HEK293 (cell line): Measurements from ENCODE around the gene MTRF1L.
"Not testable (repeated sequence)": the region's sequence is repeated elsewhere in the genome, so short reads cannot be mapped to it uniquely, and the experiment has no call there.

Experiments used
- CTCF ChIA-PET: fragments of 350-600 bp; formaldehyde crosslinking; extraction: SDS; loops from one replicate; lab custom pipeline; 2021; ENCODE audit warnings: antibody characterized with exemption; lab: Yijun Ruan, JAX
- POLR2A ChIA-PET: fragments of 300-600 bp; formaldehyde crosslinking; extraction: SDS; loops from one replicate; lab custom pipeline; 2020; ENCODE audit warnings: antibody characterized with exemption, inconsistent platforms; lab: Yijun Ruan, JAX
- H3K27ac ChIP-seq: fragments of 200-500 bp; sonication (Bioruptor generic); 2 replicates; pipeline ENCODE4 v1.5.1; 2014; ENCODE audit warnings: low read depth, low read length, control low read depth, inconsistent platforms; ENCODE audit errors: extremely low read depth
- H3K36me3 ChIP-seq, 2 experiments: fragments of 200-500 bp in 1 of 2; sonication (Bioruptor generic) in 1 of 2; 1 replicate in 1 of 2; 2 replicates in 1 of 2; pipeline ENCODE4 v1.5.1; 2014 to 2017; ENCODE audit warnings: inconsistent platforms in 2 of 2, low read length in 2 of 2; ENCODE audit not compliant: control insufficient read depth in 2 of 2, insufficient read depth in 1 of 2
- H3K4me1 ChIP-seq: fragments of 200-500 bp; sonication (Bioruptor generic); 2 replicates; pipeline ENCODE4 v1.5.1; 2014; ENCODE audit warnings: mild to moderate bottlenecking, low read length, inconsistent platforms; ENCODE audit not compliant: control insufficient read depth, insufficient read depth
- H3K4me3 ChIP-seq: 2 replicates; pipeline ENCODE4 v1.5.1; 2011; ENCODE audit warnings: low read depth, mild to moderate bottlenecking, control low read depth, low read length, moderate library complexity
- H3K9me3 ChIP-seq: fragments of 200-500 bp; sonication (Bioruptor generic); 2 replicates; pipeline ENCODE4 v1.5.1; 2014; ENCODE audit warnings: low read depth, low read length, inconsistent platforms; ENCODE audit not compliant: control insufficient read depth, insufficient read depth
- BCL11A ChIP-seq: fragments of 450-650 bp; formaldehyde crosslinking; IDR thresholded peaks from 2 replicates; pipeline ENCODE4 v1.5.1; 2016; ENCODE audit warnings: low read depth, missing biosample characterization, missing genetic modification characterization
- HOXC10 ChIP-seq: sonication (generic); formaldehyde crosslinking; IDR thresholded peaks from 2 replicates; pipeline ENCODE4 v1.8.1; 2023; ENCODE audit warnings: mild to moderate bottlenecking, missing genetic modification reagents
- IKZF3 ChIP-seq: fragments of 450-650 bp; IDR thresholded peaks from 2 replicates; pipeline ENCODE4 v1.5.0; 2018; ENCODE audit warnings: missing biosample characterization, mild to moderate bottlenecking, missing genetic modification characterization, moderate library complexity
- KLF1 ChIP-seq: fragments of 450-650 bp; formaldehyde crosslinking; IDR thresholded peaks from 2 replicates; pipeline ENCODE4 v1.5.1; 2016; ENCODE audit warnings: missing biosample characterization, missing genetic modification characterization
- SCRT2 ChIP-seq: fragments of 450-650 bp; formaldehyde crosslinking; IDR thresholded peaks from 2 replicates; pipeline ENCODE4 v1.5.1; 2016; ENCODE audit warnings: missing biosample characterization, missing genetic modification characterization
- SETDB1 ChIP-seq: IDR thresholded peaks from one replicate; pipeline ENCODE4 v1.6.1; 2017; ENCODE audit warnings: mild to moderate bottlenecking, low read length, moderate library complexity, mixed read lengths; ENCODE audit not compliant: insufficient read length
- ZBTB1 ChIP-seq: fragments of 450-650 bp; formaldehyde crosslinking; IDR thresholded peaks from 2 replicates; pipeline ENCODE4 v1.5.1; 2016; ENCODE audit warnings: missing biosample characterization, missing genetic modification characterization
- ZBTB8A ChIP-seq: fragments of 450-650 bp; formaldehyde crosslinking; IDR thresholded peaks from 2 replicates; pipeline ENCODE4 v1.5.1; 2016; ENCODE audit warnings: missing biosample characterization, missing genetic modification characterization
- ZFHX2 ChIP-seq: fragments of 450-650 bp; formaldehyde crosslinking; conservative IDR thresholded peaks from 2 replicates; pipeline ENCODE4 v1.5.1; 2016; ENCODE audit warnings: missing biosample characterization, missing genetic modification characterization
- ZNF132 ChIP-seq: fragments of 450-650 bp; formaldehyde crosslinking; IDR thresholded peaks from 2 replicates; pipeline ENCODE4 v1.5.1; 2017; ENCODE audit warnings: missing biosample characterization, missing genetic modification characterization, borderline replicate concordance
- ZNF140 ChIP-seq: fragments of 450-650 bp; formaldehyde crosslinking; IDR thresholded peaks from 2 replicates; pipeline ENCODE4 v1.5.1; 2016; ENCODE audit warnings: missing biosample characterization, missing genetic modification characterization
- ZNF23 ChIP-seq: fragments of 450-650 bp; formaldehyde crosslinking; IDR thresholded peaks from 2 replicates; pipeline ENCODE4 v1.5.1; 2016; ENCODE audit warnings: missing biosample characterization, missing genetic modification characterization, borderline replicate concordance
- ZNF335 ChIP-seq: fragments of 450-650 bp; formaldehyde crosslinking; conservative IDR thresholded peaks from 2 replicates; pipeline ENCODE4 v1.5.1; 2016; ENCODE audit warnings: missing biosample characterization, missing genetic modification characterization
- ZNF558 ChIP-seq: fragments of 450-650 bp; formaldehyde crosslinking; IDR thresholded peaks from 2 replicates; pipeline ENCODE4 v1.5.1; 2016; ENCODE audit warnings: missing biosample characterization, missing genetic modification characterization
- ZNF76 ChIP-seq: fragments of 450-650 bp; formaldehyde crosslinking; IDR thresholded peaks from 2 replicates; pipeline ENCODE4; 2016; ENCODE audit warnings: low read depth, missing biosample characterization, missing genetic modification characterization, borderline replicate concordance
- ZSCAN16 ChIP-seq: fragments of 450-650 bp; formaldehyde crosslinking; IDR thresholded peaks from 2 replicates; pipeline ENCODE4 v1.5.1; 2016; ENCODE audit warnings: missing biosample characterization, missing genetic modification characterization
- TF ChIP-seq, protein P1 (sequence below): fragments of 450-650 bp; formaldehyde crosslinking; IDR thresholded peaks from 2 replicates; pipeline ENCODE4 v1.5.1; 2016; ENCODE audit warnings: missing biosample characterization, missing genetic modification characterization
- TF ChIP-seq, protein P2 (sequence below): fragments of 450-650 bp; formaldehyde crosslinking; IDR thresholded peaks from 2 replicates; pipeline ENCODE4 v1.5.0; 2017; ENCODE audit warnings: missing biosample characterization, missing genetic modification characterization, borderline replicate concordance
- TF ChIP-seq, protein P3 (sequence below): IDR thresholded peaks from 2 replicates; pipeline ENCODE4 v1.6.1; 2011; ENCODE audit warnings: mild to moderate bottlenecking, low read depth, low read length, borderline replicate concordance
- TF ChIP-seq, protein P4 (sequence below): fragments of 450-650 bp; formaldehyde crosslinking; conservative IDR thresholded peaks from 2 replicates; pipeline ENCODE4 v1.5.1; 2016; ENCODE audit warnings: low read depth, missing biosample characterization, missing genetic modification characterization

MTRF1L gene

DNA sequence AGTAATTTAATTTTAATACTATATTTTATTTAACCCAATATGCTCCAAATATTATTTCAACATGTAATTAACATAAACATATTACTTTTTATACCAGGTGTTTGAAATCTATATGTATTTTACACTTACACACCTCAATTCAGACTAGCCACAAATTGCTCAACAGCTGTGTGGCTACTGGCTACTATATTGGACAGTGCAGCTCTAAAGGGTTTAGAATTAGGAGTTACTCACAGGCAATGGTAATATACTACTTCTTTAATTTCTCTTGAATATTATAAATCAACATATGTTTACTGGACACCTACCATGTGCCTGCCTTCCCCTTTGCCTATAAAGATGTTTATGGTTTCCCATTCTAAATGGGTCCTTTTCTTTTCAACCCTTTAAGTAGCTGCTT, 2.3 kb downstream of the MTRF1L start:
- peak overlapping the region; percentile 0; the same call in 1 of the 2 replicates for H3K4me3 ChIP-seq
- ChIA-PET CTCF (interaction anchor here (0.6 to 1.5 kb wide), 4 partner anchors 9 to 25 kb away, joined by 3 to 8 read pairs (median 4); partner anchors contain the start of gene FBXO5), POLR2A (interaction anchor here (0.6 to 5.0 kb wide), 3 partner anchors 15 to 211 kb away, joined by 3 to 55 read pairs (median 4); partner anchors contain the start of gene FBXO5)
- H3K27ac ChIP-seq: no peak overlapping the region
- H3K9me3 ChIP-seq: no peaks in the 10 kb centered on the region
- H3K4me1 ChIP-seq: no peaks in the 10 kb centered on the region
- TF ChIP-seq SETDB1: no peak
- TF ChIP-seq ZNF335: no peak
- TF ChIP-seq BCL11A: no peak
- H3K36me3 ChIP-seq: peaks cover 12 to 52% of the 10 kb centered on the region in 2 experiments; a peak in 2 of 3 replicates

DNA sequence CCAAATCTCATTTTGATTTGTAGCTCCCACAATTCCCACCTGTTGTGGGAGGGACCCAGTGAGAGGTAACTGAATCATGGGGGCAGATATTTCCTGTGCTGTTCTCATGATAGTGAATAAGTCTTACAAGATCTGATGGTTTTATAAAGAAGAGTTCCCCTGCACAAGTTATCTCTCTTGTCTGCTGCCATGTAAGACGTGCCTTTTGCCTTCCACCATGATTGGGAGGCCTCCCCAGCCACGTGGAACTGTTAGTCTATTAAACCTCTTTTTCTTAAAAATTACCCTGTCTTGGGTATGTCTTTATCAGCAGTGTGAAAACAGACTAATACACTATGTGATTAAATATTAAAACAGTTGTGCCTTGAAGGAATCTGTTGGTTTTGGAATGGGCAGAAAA, 3.0 kb downstream of the MTRF1L start:
- H3K27ac ChIP-seq: not testable (repeated sequence)
- peak; percentile 20 for TF ChIP-seq SETDB1
- TF ChIP-seq ZNF76 (tag by site-specific recombination): 0 out of 2 replicates have a peak, but pooled peaks have one; percentile 23
- peak; percentile 72; the same call in 1 of the 2 replicates for TF ChIP-seq SCRT2 (tag by site-specific recombination)
- TF ChIP-seq, all 188 proteins: peak for 3; not testable (repeated sequence) for 185
- H3K9me3 ChIP-seq, H3K4me3 ChIP-seq, H3K4me1 ChIP-seq, CTCF ChIA-PET: not testable (repeated sequence)
- H3K36me3 ChIP-seq: peaks cover 16 to 58% of the 10 kb centered on the region in 2 experiments; a peak in 2 of 3 replicates
- POLR2A ChIA-PET: interaction anchor here (1.5 to 5.0 kb wide), 2 partner anchors 14 to 16 kb away, joined by 4 to 55 read pairs; partner anchors contain the start of gene FBXO5

DNA sequence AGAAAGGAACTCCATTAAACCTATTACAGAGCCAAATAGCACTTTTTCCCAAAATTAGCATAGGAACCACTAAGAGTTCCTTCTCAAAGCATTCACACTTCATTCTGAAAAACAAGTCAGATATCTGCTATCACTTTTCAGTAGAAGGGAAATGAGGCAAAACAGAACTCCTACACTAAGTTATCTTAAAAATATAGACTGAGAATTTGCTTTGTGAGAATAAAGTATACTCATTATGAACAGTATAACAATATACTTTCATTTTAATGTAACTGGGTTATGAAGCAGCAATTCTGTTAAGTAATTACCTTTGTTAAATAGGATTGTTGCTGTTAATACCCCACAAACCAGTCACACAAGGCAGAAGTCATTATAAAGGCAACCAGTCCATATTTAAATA, 8.7 kb downstream of the MTRF1L start:
- ChIA-PET CTCF (no interaction called here), POLR2A (no interaction called here)
- Histone ChIP-seq H3K36me3 (peaks cover 38 to 86% of the 10 kb centered on the region in 2 experiments), H3K4me1 (no peaks in the 10 kb centered on the region)
- TF ChIP-seq HOXC10 (CRISPR knock-in tag) (no peak), KLF1 (tag by site-specific recombination) (no peak), ZNF23 (tag by site-specific recombination) (no peak), ZBTB8A (tag by site-specific recombination) (no peak), ZFHX2 (no peak), ZNF132 (tag by site-specific recombination) (no peak), IKZF3 (tag by site-specific recombination) (no peak), ZSCAN16 (tag by site-specific recombination) (no peak), ZNF140 (tag by site-specific recombination) (no peak), ZNF558 (tag by site-specific recombination) (no peak), ZBTB1 (no peak)
- TF ChIP-seq, protein P1, sequence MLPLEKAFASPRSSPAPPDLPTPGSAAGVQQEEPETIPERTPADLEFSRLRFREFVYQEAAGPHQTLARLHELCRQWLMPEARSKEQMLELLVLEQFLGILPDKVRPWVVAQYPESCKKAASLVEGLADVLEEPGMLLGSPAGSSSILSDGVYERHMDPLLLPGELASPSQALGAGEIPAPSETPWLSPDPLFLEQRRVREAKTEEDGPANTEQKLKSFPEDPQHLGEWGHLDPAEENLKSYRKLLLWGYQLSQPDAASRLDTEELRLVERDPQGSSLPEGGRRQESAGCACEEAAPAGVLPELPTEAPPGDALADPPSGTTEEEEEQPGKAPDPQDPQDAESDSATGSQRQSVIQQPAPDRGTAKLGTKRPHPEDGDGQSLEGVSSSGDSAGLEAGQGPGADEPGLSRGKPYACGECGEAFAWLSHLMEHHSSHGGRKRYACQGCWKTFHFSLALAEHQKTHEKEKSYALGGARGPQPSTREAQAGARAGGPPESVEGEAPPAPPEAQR: no peak
- TF ChIP-seq, protein P2, sequence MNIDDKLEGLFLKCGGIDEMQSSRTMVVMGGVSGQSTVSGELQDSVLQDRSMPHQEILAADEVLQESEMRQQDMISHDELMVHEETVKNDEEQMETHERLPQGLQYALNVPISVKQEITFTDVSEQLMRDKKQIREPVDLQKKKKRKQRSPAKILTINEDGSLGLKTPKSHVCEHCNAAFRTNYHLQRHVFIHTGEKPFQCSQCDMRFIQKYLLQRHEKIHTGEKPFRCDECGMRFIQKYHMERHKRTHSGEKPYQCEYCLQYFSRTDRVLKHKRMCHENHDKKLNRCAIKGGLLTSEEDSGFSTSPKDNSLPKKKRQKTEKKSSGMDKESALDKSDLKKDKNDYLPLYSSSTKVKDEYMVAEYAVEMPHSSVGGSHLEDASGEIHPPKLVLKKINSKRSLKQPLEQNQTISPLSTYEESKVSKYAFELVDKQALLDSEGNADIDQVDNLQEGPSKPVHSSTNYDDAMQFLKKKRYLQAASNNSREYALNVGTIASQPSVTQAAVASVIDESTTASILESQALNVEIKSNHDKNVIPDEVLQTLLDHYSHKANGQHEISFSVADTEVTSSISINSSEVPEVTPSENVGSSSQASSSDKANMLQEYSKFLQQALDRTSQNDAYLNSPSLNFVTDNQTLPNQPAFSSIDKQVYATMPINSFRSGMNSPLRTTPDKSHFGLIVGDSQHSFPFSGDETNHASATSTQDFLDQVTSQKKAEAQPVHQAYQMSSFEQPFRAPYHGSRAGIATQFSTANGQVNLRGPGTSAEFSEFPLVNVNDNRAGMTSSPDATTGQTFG (tag by site-specific recombination): no peak
- TF ChIP-seq, protein P3, sequence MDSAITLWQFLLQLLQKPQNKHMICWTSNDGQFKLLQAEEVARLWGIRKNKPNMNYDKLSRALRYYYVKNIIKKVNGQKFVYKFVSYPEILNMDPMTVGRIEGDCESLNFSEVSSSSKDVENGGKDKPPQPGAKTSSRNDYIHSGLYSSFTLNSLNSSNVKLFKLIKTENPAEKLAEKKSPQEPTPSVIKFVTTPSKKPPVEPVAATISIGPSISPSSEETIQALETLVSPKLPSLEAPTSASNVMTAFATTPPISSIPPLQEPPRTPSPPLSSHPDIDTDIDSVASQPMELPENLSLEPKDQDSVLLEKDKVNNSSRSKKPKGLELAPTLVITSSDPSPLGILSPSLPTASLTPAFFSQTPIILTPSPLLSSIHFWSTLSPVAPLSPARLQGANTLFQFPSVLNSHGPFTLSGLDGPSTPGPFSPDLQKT: no peak
- TF ChIP-seq, protein P4, sequence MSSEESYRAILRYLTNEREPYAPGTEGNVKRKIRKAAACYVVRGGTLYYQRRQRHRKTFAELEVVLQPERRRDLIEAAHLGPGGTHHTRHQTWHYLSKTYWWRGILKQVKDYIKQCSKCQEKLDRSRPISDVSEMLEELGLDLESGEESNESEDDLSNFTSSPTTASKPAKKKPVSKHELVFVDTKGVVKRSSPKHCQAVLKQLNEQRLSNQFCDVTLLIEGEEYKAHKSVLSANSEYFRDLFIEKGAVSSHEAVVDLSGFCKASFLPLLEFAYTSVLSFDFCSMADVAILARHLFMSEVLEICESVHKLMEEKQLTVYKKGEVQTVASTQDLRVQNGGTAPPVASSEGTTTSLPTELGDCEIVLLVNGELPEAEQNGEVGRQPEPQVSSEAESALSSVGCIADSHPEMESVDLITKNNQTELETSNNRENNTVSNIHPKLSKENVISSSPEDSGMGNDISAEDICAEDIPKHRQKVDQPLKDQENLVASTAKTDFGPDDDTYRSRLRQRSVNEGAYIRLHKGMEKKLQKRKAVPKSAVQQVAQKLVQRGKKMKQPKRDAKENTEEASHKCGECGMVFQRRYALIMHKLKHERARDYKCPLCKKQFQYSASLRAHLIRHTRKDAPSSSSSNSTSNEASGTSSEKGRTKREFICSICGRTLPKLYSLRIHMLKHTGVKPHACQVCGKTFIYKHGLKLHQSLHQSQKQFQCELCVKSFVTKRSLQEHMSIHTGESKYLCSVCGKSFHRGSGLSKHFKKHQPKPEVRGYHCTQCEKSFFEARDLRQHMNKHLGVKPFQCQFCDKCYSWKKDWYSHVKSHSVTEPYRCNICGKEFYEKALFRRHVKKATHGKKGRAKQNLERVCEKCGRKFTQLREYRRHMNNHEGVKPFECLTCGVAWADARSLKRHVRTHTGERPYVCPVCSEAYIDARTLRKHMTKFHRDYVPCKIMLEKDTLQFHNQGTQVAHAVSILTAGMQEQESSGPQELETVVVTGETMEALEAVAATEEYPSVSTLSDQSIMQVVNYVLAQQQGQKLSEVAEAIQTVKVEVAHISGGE (tag by site-specific recombination): no peak
- TF ChIP-seq, all 188 proteins: peak for 0
- Histone ChIP-seq H3K4me3 (no peak overlapping the region), H3K27ac (no peak overlapping the region), H3K9me3 (no peaks in the 10 kb centered on the region)
